Hepatocyte (in vitro differentiated cells): ENCODE results near the gene KRTAP10-5. TPM values are rescaled to one million over a fixed set of nuclear protein-coding genes. Genes with fewer than 3 reads are reported as not detected.

Experiments used
- DNase-seq: peaks from one replicate; pipeline ENCODE4 v3.0.0-alpha.2; 2016; ENCODE audit warnings: low spot score
- H2AFZ ChIP-seq: fragments of 200-600 bp; sonication (generic); 2 replicates; pipeline ENCODE4 v1.6.0; 2016; ENCODE audit warnings: antibody characterized with exemption, mild to moderate bottlenecking
- H3K27ac ChIP-seq: fragments of 200-600 bp; sonication (generic); 2 replicates; pipeline ENCODE4 v1.5.1; 2016; ENCODE audit warnings: mild to moderate bottlenecking
- H3K27me3 ChIP-seq: fragments of 200-600 bp; sonication (generic); 2 replicates; pipeline ENCODE4 v1.6.1; 2016
- H3K36me3 ChIP-seq: fragments of 200-600 bp; sonication (generic); replicated peaks from 2 replicates; pipeline ENCODE4 v1.5.1; 2016; ENCODE audit warnings: low read depth; ENCODE audit not compliant: insufficient read depth
- H3K4me1 ChIP-seq: fragments of 200-600 bp; sonication (generic); 2 replicates; pipeline ENCODE4 v1.5.1; 2016; ENCODE audit warnings: mild to moderate bottlenecking, moderate library complexity; ENCODE audit not compliant: insufficient read depth
- H3K4me2 ChIP-seq: fragments of 200-600 bp; sonication (generic); 2 replicates; pipeline ENCODE4 v1.6.0; 2016
- H3K4me3 ChIP-seq: fragments of 200-600 bp; sonication (generic); 2 replicates; pipeline ENCODE4 v1.5.1; 2016; ENCODE audit warnings: mild to moderate bottlenecking
- H3K79me2 ChIP-seq: fragments of 200-600 bp; sonication (generic); 2 replicates; pipeline ENCODE4 v1.6.0; 2017; ENCODE audit warnings: mild to moderate bottlenecking
- H3K9me2 ChIP-seq: fragments of 200-600 bp; sonication (generic); replicated peaks from 2 replicates; pipeline ENCODE4 v1.6.0; 2017; ENCODE audit warnings: mild to moderate bottlenecking; ENCODE audit not compliant: insufficient read depth
- H3K9me3 ChIP-seq: fragments of 200-600 bp; sonication (generic); 2 replicates; pipeline ENCODE4 v1.5.1; 2016; ENCODE audit warnings: low read depth, mild to moderate bottlenecking
- H4K20me1 ChIP-seq: fragments of 200-600 bp; sonication (generic); 2 replicates; pipeline ENCODE4 v1.6.0; 2016; ENCODE audit warnings: mild to moderate bottlenecking; ENCODE audit not compliant: insufficient read depth, poor library complexity, severe bottlenecking
- EZH2 ChIP-seq: fragments of 200-600 bp; sonication (generic); IDR thresholded peaks from 2 replicates; pipeline ENCODE4 v1.6.1; 2016; ENCODE audit warnings: antibody characterized with exemption, mild to moderate bottlenecking, borderline replicate concordance
- EZH2phosphoT487 ChIP-seq: fragments of 200-600 bp; sonication (generic); IDR thresholded peaks from one replicate; pipeline ENCODE4 v1.6.1; 2018; ENCODE audit warnings: antibody characterized with exemption, mild to moderate bottlenecking, low read depth, moderate library complexity; ENCODE audit not compliant: unreplicated experiment, severe bottlenecking
- WGBS: methylation state at CpG from one replicate; pipeline ENCODE4 v1.1.6; 2016; ENCODE audit warnings: low lambda C conversion rate; ENCODE audit errors: missing lambda C conversion rate; 5-methylcytosine and 5-hydroxymethylcytosine counted together
- polyA plus RNA-seq: library from polyadenylated mRNA; unstranded; fragments of >200 nt; fragmentation: Nextera tagmentation; extraction: Ambion mirVana; gene quantifications from 2 replicates; pipeline ENCODE4 v1.2.1, GENCODE V29; 2016
- total RNA-seq: library from RNA; depleted of rRNA; stranded (reverse); fragments of >200 nt; gene quantifications from 2 replicates; pipeline ENCODE4 v1.2.3, GENCODE V29; 2014
- TF ChIP-seq, protein P1 (sequence below): fragments of 200-600 bp; sonication (generic); IDR thresholded peaks from 2 replicates; pipeline ENCODE4 v1.5.1; 2016; ENCODE audit warnings: antibody characterized with exemption, mild to moderate bottlenecking; ENCODE audit not compliant: poor library complexity

KRTAP10-5 gene
- total and polyA plus RNA-seq, 2 experiments from 2014 or later = not detected

DNA sequence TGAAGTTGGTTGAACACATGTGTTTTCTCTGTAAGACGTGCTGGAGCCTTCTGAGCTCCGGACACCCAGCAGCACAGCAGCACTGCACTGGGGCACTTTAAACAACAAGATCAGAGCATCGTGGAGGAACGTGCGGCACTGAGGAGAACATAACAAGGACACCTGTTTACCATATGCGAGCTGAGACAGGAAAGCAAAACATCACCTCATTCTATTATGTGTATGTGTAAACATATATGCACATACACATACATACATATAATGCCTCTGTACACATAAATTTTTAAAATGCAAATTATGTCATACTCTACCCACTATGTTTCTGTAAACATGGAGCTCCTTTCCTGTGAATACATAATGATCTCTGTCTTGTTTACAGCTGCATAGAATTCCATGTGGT lies 15.1 kb upstream of the KRTAP10-5 start:
- WGBS = 74% methylated on average over 6 of the region's 6 CpGs
- Histone ChIP-seq H3K79me2 (no peaks in the 10 kb centered on the region), H3K27me3 (no peaks in the 10 kb centered on the region), H3K9me3 (no peaks in the 10 kb centered on the region), H2AFZ (no peak overlapping the region), H3K4me3 (no peak overlapping the region), H3K4me1 (peaks cover 7% of the 10 kb centered on the region), H4K20me1 (no peaks in the 10 kb centered on the region), H3K27ac (no peak overlapping the region), H3K4me2 (no peak overlapping the region), H3K36me3 (no peaks in the 10 kb centered on the region), H3K9me2 (no peaks in the 10 kb centered on the region)
- DNase-seq = no peak
- TF ChIP-seq EZH2 (no peak), EZH2phosphoT487 (no peak)
- TF ChIP-seq, protein P1, sequence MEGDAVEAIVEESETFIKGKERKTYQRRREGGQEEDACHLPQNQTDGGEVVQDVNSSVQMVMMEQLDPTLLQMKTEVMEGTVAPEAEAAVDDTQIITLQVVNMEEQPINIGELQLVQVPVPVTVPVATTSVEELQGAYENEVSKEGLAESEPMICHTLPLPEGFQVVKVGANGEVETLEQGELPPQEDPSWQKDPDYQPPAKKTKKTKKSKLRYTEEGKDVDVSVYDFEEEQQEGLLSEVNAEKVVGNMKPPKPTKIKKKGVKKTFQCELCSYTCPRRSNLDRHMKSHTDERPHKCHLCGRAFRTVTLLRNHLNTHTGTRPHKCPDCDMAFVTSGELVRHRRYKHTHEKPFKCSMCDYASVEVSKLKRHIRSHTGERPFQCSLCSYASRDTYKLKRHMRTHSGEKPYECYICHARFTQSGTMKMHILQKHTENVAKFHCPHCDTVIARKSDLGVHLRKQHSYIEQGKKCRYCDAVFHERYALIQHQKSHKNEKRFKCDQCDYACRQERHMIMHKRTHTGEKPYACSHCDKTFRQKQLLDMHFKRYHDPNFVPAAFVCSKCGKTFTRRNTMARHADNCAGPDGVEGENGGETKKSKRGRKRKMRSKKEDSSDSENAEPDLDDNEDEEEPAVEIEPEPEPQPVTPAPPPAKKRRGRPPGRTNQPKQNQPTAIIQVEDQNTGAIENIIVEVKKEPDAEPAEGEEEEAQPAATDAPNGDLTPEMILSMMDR = no peak

DNA sequence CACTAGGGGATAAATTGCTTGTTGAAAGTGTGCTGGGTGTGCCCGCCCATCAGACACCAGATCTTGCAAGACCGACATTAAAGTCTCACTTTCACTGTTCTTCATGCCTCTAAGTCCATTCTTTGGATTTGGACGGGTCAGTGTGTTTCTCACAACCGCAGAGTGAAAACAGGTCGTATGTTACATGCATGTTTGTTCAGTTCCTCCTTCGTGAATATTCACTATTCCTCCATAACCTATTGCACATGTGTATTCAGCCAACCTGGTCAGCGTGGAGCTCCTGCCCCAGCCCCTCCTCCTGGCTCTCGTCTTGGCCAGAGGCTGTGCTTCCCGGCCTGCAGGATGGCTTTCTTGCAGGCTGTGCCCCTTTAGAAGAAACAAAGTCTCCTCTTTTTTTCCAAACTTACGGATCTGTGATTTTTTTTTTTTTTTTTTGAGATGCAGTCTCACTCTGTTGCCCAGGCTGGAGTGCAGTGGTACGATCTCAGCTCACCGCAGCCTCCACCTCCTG lies 14.1 kb upstream of the KRTAP10-5 start:
- H3K4me1 ChIP-seq = peaks cover 7% of the 10 kb centered on the region
- TF ChIP-seq EZH2phosphoT487 = no peak
- TF ChIP-seq, protein P1 = no peak
- no peak for TF ChIP-seq EZH2
- 88% methylated on average over 12 of the region's 12 CpGs for WGBS
- H3K4me3 ChIP-seq = no peak overlapping the region
- H3K9me3 ChIP-seq = no peaks in the 10 kb centered on the region
- H3K36me3 ChIP-seq = no peaks in the 10 kb centered on the region
- no peak overlapping the region for H2AFZ ChIP-seq
- no peaks in the 10 kb centered on the region for H3K27me3 ChIP-seq
- no peak for DNase-seq
- H3K79me2 ChIP-seq = no peaks in the 10 kb centered on the region
- H4K20me1 ChIP-seq = no peaks in the 10 kb centered on the region
- H3K27ac ChIP-seq = no peak overlapping the region
- H3K9me2 ChIP-seq = no peaks in the 10 kb centered on the region
- H3K4me2 ChIP-seq = no peak overlapping the region

DNA sequence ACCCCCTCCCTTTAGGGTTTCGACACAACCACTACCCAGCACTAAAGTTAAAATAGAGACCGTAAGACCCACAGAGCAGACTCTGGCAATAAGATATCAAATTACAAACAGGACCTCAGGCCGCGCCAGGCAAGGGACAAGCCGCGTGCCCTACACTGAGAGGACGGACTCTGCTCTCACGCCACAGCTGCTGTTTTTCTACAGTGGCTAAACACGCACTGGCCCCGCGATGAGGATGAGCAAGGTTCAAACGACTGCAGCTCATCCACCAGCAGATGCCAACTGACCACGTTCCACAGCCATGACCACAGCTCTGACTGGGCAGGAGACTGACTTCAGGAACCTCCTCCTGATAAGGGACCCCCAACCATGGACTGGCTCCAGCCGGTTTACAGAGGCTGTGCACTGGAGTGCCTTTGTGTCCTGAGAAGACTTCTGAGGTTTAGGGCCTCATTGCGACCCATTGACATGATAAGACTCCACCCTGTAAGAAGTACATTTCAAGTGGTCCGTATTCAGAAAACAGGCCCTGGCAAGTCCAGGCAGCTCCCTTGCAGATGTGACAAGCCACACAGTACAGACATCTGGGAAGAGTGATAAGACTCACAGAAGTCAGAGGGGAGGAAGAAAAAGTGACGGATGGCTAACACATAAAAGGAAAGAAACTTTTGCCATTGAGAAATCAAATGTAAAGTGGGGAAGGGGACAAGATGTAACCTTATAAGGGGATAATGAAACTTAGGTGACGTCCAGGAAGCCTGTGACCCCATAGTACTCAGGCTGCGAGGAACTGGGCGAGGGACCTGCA lies 13.4 kb upstream of the KRTAP10-5 start:
- Histone ChIP-seq H3K4me3 (no peak overlapping the region), H3K9me3 (no peaks in the 10 kb centered on the region), H4K20me1 (no peaks in the 10 kb centered on the region), H3K36me3 (no peaks in the 10 kb centered on the region), H3K27ac (no peak overlapping the region), H3K4me1 (peaks cover 7% of the 10 kb centered on the region), H3K9me2 (no peaks in the 10 kb centered on the region), H2AFZ (no peak overlapping the region), H3K27me3 (no peaks in the 10 kb centered on the region), H3K79me2 (no peaks in the 10 kb centered on the region), H3K4me2 (no peak overlapping the region)
- no peak for DNase-seq
- TF ChIP-seq EZH2phosphoT487 (no peak), EZH2 (no peak)
- TF ChIP-seq, protein P1 = no peak
- 63% methylated on average over 20 of the region's 20 CpGs for WGBS
